Sigmoid colon (tissue), 4 donors: ENCODE results near the gene MIOS.

Experiments used
- EP300 ChIP-seq, 4 donors: sonication (generic); formaldehyde crosslinking; IDR thresholded peaks; one replicate each; pipeline ENCODE4 v1.6.1; 2017; ENCODE audit warnings: antibody characterized with exemption in 4 of 4
- POLR2A ChIP-seq, 2 donors: fragments of 450-650 bp; IDR thresholded peaks; one replicate each; pipeline ENCODE4 v1.6.1; 2016; ENCODE audit warnings: antibody characterized with exemption in 2 of 2, mild to moderate bottlenecking in 2 of 2, moderate library complexity in 2 of 2

- TF ChIP-seq POLR2A (IDR thresholded peaks at IDR 0.05) (no peak), EP300 (IDR thresholded peaks at IDR 0.05) (no peak)
These were observed 54.0 kb downstream of the MIOS start for GRCh38 chr7:7620644-7621210.
